Keratinocyte (primary cell): ENCODE measurements around the gene CIROP. TPM values are rescaled to one million over a fixed set of nuclear protein-coding genes. Genes with fewer than 3 reads are reported as not detected.

Experiments used
- DNase-seq: peaks from one replicate; pipeline ENCODE4 v3.0.0-alpha.2; 2011; ENCODE audit warnings: low read depth, missing footprints, low spot score
- FAIRE-seq: peaks from 2 replicates; lab custom pipeline; 2011; peaks lifted over from hg19 to GRCh38; lab: Jason Lieb, UNC
- H2AFZ ChIP-seq: 2 replicates; pipeline ENCODE4 v1.6.0; 2012; ENCODE audit warnings: low read length, control low read depth, inconsistent platforms; ENCODE audit not compliant: control insufficient read depth
- H3K27ac ChIP-seq: 2 replicates; pipeline ENCODE4 v1.5.1; 2011; ENCODE audit warnings: low read length; ENCODE audit not compliant: control insufficient read depth, insufficient read depth
- H3K27me3 ChIP-seq: 3 replicates; pipeline ENCODE4 v1.6.0; 2011; ENCODE audit warnings: low read length; ENCODE audit not compliant: control insufficient read depth, insufficient read depth; ENCODE audit errors: extremely low read depth
- H3K36me3 ChIP-seq, 2 experiments: 2 replicates in 1 of 2; 3 replicates in 1 of 2; pipeline ENCODE4 v1.5.1; 2011; ENCODE audit warnings: low read length in 2 of 2, mild to moderate bottlenecking in 1 of 2; ENCODE audit not compliant: control insufficient read depth in 2 of 2, insufficient read depth in 2 of 2; ENCODE audit errors: extremely low read depth in 1 of 2
- H3K4me1 ChIP-seq: 3 replicates; pipeline ENCODE4 v1.5.1; 2011; ENCODE audit warnings: low read length; ENCODE audit not compliant: control insufficient read depth, insufficient read depth; ENCODE audit errors: extremely low read depth
- H3K4me2 ChIP-seq: 3 replicates; pipeline ENCODE4 v1.6.0; 2011; ENCODE audit warnings: low read depth, low read length; ENCODE audit not compliant: control insufficient read depth, insufficient read depth; ENCODE audit errors: extremely low read depth
- H3K4me3 ChIP-seq, 3 experiments: fragments of 200-600 bp in 1 of 3; sonication (generic) in 1 of 3; 2 replicates in 2 of 3; 3 replicates in 1 of 3; pipeline ENCODE4 v1.5.1; 2011 to 2016; ENCODE audit warnings: low read length in 3 of 3, mild to moderate bottlenecking in 3 of 3, control low read depth in 2 of 3, inconsistent platforms in 1 of 3, low read depth in 1 of 3, mixed read lengths in 1 of 3, mixed run types in 1 of 3, moderate library complexity in 1 of 3; ENCODE audit not compliant: control insufficient read depth in 2 of 3, insufficient read depth in 2 of 3; ENCODE audit errors: extremely low read depth in 1 of 3
- H3K79me2 ChIP-seq: 2 replicates; pipeline ENCODE4 v1.6.0; 2012; ENCODE audit warnings: low read length; ENCODE audit not compliant: control insufficient read depth, insufficient read depth
- H3K9ac ChIP-seq: 3 replicates; pipeline ENCODE4 v1.6.0; 2011; ENCODE audit warnings: low read length; ENCODE audit not compliant: control insufficient read depth, insufficient read depth; ENCODE audit errors: extremely low read depth
- H3K9me1 ChIP-seq: 3 replicates; pipeline ENCODE4 v1.6.0; 2011; ENCODE audit warnings: low read length; ENCODE audit not compliant: control insufficient read depth, insufficient read depth; ENCODE audit errors: extremely low read depth
- H3K9me3 ChIP-seq: 2 replicates; pipeline ENCODE4 v1.5.1; 2012; ENCODE audit warnings: low read depth, low read length; ENCODE audit not compliant: control insufficient read depth
- H4K20me1 ChIP-seq: 3 replicates; pipeline ENCODE4 v1.6.0; 2011; ENCODE audit warnings: low read length; ENCODE audit not compliant: control insufficient read depth, insufficient read depth; ENCODE audit errors: extremely low read depth
- EZH2 ChIP-seq: IDR thresholded peaks from one replicate; pipeline ENCODE4 v1.6.1; 2012; ENCODE audit warnings: inconsistent platforms, mild to moderate bottlenecking, low read length, moderate library complexity
- dilution Hi-C: fragments of 300-500 bp; cut with MboI; formaldehyde crosslinking; loops from one replicate; pipeline ENCODE4 v1.7.0; 2020; ENCODE audit warnings: low sequenced_read_pairs; ENCODE audit not compliant: extremely low pct_ligation_motif_present
- polyA plus RNA-seq, 5 experiments: library from polyadenylated mRNA; depleted of rRNA in 3 of 5; stranded (reverse) in 3 of 5; stranded (forward) in 1 of 5; unstranded in 1 of 5; fragments of >200 nt; gene quantifications; 1 replicate in 1 of 5; 2 replicates in 3 of 5; 3 replicates in 1 of 5; pipeline versions ENCODE4 v1.2.1 to v1.2.3, GENCODE V29; 2011 to 2012; ENCODE audit warnings: missing spikeins in 2 of 5, low read depth in 1 of 5, low replicate concordance in 1 of 5
- TF ChIP-seq, protein P1 (sequence below), 3 experiments: IDR thresholded peaks in 1 of 3; conservative IDR thresholded peaks in 1 of 3; optimal IDR thresholded peaks in 1 of 3; 2 replicates in 2 of 3; 3 replicates in 1 of 3; pipeline versions ENCODE3 to v1.5.1; 2011; ENCODE audit warnings: low read length in 3 of 3, mild to moderate bottlenecking in 3 of 3, moderate library complexity in 2 of 3, control low read depth in 1 of 3, inconsistent platforms in 1 of 3; ENCODE audit not compliant: insufficient read depth in 2 of 3; ENCODE audit errors: extremely low read depth in 1 of 3

CIROP gene
- polyA plus RNA-seq, 1 donor (not counting 4 experiments of a cell fraction or from before 2014, with no cell fraction given), result not detected

DNA sequence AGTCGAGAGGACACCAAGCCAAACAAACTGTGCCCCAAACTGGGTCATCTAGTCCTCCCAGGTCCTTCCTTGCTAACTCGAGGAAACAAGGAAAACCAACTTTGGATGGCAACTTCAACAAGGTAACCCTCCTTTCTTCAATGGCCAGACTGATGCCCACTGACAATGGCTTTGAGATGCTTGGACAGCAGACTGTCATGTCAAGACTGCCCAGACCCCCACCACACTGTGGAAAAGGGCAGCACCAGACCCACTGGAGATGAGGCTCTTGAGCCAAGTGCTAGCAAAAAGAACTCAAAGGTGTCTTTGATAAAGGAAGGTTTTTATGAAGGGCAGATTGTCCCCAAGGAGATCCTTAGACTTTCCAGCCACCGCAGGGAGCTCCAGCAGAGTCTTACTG lies 38.4 kb downstream of the CIROP start:
- peaks cover 51% of the 10 kb centered on the region for H3K79me2 ChIP-seq
- dilution Hi-C loops, result no loop called here
- H3K9me3 ChIP-seq, result no peaks in the 10 kb centered on the region
- H3K27me3 ChIP-seq, result no peaks in the 10 kb centered on the region
- no peak overlapping the region for H2AFZ ChIP-seq
- H3K9ac ChIP-seq, result no peak overlapping the region
- peaks cover 4% of the 10 kb centered on the region for H3K9me1 ChIP-seq
- H4K20me1 ChIP-seq, result peaks cover 19% of the 10 kb centered on the region
- peaks cover 28% of the 10 kb centered on the region for H3K4me1 ChIP-seq
- H3K4me2 ChIP-seq, result no peak overlapping the region
- FAIRE-seq, result no peak
- H3K27ac ChIP-seq, result no peak overlapping the region
- peaks cover 54 to 66% of the 10 kb centered on the region in 2 experiments for H3K36me3 ChIP-seq
- H3K4me3 ChIP-seq, result no peak overlapping the region
- TF ChIP-seq EZH2, result no peak
- TF ChIP-seq, protein P1, sequence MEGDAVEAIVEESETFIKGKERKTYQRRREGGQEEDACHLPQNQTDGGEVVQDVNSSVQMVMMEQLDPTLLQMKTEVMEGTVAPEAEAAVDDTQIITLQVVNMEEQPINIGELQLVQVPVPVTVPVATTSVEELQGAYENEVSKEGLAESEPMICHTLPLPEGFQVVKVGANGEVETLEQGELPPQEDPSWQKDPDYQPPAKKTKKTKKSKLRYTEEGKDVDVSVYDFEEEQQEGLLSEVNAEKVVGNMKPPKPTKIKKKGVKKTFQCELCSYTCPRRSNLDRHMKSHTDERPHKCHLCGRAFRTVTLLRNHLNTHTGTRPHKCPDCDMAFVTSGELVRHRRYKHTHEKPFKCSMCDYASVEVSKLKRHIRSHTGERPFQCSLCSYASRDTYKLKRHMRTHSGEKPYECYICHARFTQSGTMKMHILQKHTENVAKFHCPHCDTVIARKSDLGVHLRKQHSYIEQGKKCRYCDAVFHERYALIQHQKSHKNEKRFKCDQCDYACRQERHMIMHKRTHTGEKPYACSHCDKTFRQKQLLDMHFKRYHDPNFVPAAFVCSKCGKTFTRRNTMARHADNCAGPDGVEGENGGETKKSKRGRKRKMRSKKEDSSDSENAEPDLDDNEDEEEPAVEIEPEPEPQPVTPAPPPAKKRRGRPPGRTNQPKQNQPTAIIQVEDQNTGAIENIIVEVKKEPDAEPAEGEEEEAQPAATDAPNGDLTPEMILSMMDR (optimal IDR thresholded peaks at IDR 0.05 in 1 of 3, IDR thresholded peaks at IDR 0.05 in 1 of 3, conservative IDR thresholded peaks at IDR 0.05 in 1 of 3; ENCODE audit: extremely low read depth in 1 of 3, insufficient read depth in 2 of 3, low read length in 3 of 3), result no peak
- no peak for DNase-seq

DNA sequence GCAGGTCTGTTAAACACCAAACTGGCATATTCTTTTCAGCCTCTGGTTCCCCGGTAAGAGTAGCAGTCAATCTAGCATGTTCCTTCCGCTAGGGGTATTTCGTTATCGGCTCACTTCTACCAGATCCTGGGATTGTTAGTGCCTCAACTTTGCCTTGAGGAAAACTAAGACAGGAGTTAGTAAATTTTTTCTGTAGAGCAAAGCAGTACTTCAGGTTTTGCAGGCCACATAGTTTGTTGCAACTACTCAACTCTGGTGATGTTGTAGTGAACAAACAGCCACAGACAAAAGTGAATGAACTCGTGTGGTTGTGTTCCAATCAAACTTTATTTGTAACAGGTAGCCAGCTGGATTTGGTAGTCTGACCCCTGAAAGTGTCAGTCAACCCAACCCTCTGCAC lies 41.2 kb downstream of the CIROP start:
- Histone ChIP-seq H3K9me3 (no peaks in the 10 kb centered on the region), H3K4me2 (no peak overlapping the region), H3K36me3 (peaks cover 63 to 75% of the 10 kb centered on the region in 2 experiments), H3K4me1 (peaks cover 17% of the 10 kb centered on the region), H3K9ac (no peak overlapping the region), H3K79me2 (peaks cover 36% of the 10 kb centered on the region), H3K4me3 (no peak overlapping the region), H3K27me3 (no peaks in the 10 kb centered on the region), H3K27ac (no peak overlapping the region), H2AFZ (no peak overlapping the region), H3K9me1 (peaks cover 4% of the 10 kb centered on the region), H4K20me1 (peaks cover 17% of the 10 kb centered on the region)
- dilution Hi-C loops, result no loop called here
- no peak for DNase-seq
- FAIRE-seq, result no peak
- TF ChIP-seq, protein P1 (optimal IDR thresholded peaks at IDR 0.05 in 1 of 3, IDR thresholded peaks at IDR 0.05 in 1 of 3, conservative IDR thresholded peaks at IDR 0.05 in 1 of 3; ENCODE audit: extremely low read depth in 1 of 3, insufficient read depth in 2 of 3, low read length in 3 of 3), result no peak
- TF ChIP-seq EZH2, result no peak
